Prostate gland (tissue), 2 donors: ENCODE results near the gene ZNF208.

ENCODE experiments used
- POLR2AphosphoS5 ChIP-seq: sonication (generic); formaldehyde crosslinking; IDR thresholded peaks from one replicate; pipeline ENCODE4 v1.6.1; 2017; ENCODE audit warnings: antibody characterized with exemption
- TF ChIP-seq, protein P1 (sequence below), 4 experiments: fragments of 200-600 bp in 2 of 4; fragments of 450-650 bp in 2 of 4; sonication (generic) in 2 of 4; IDR thresholded peaks; 1 replicate in 3 of 4; 2 replicates in 1 of 4; pipeline ENCODE4 v1.5.1; 2016 to 2019; ENCODE audit warnings: antibody characterized with exemption in 4 of 4, mild to moderate bottlenecking in 2 of 4, moderate library complexity in 2 of 4

DNA sequence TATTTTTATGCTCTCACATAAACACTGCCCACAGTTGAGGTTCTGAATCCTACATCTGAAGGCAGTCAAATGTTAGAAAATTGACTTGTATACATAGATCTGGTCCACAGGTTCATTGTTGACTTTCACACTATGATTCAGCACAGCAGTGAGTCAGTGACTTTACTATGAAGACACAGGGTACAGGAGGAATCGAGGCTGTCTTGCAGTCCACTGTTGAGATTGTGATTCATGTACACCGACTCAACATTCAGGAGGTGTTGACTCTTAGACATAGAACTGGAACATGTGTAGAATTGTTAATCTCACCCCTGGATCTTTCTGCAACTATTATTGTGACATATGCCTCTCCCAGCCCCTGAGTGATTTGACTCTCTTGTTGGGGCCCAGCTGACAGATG, 100.4 kb downstream of the ZNF208 start:
- TF ChIP-seq, protein P1, sequence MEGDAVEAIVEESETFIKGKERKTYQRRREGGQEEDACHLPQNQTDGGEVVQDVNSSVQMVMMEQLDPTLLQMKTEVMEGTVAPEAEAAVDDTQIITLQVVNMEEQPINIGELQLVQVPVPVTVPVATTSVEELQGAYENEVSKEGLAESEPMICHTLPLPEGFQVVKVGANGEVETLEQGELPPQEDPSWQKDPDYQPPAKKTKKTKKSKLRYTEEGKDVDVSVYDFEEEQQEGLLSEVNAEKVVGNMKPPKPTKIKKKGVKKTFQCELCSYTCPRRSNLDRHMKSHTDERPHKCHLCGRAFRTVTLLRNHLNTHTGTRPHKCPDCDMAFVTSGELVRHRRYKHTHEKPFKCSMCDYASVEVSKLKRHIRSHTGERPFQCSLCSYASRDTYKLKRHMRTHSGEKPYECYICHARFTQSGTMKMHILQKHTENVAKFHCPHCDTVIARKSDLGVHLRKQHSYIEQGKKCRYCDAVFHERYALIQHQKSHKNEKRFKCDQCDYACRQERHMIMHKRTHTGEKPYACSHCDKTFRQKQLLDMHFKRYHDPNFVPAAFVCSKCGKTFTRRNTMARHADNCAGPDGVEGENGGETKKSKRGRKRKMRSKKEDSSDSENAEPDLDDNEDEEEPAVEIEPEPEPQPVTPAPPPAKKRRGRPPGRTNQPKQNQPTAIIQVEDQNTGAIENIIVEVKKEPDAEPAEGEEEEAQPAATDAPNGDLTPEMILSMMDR (IDR thresholded peaks at IDR 0.05): no peak
- TF ChIP-seq POLR2AphosphoS5: no peak
